Epithelial cell of alveolus of lung (primary cell): ENCODE measurements around the gene STON1. TPM values are rescaled to one million over a fixed set of nuclear protein-coding genes. Genes with fewer than 3 reads are reported as not detected.

Experiments
- total RNA-seq: library from RNA; depleted of rRNA; stranded (reverse); fragments of >200 nt; gene quantifications from 2 replicates; pipeline ENCODE4 v1.2.1, GENCODE V29; 2015

STON1 gene, protein sequence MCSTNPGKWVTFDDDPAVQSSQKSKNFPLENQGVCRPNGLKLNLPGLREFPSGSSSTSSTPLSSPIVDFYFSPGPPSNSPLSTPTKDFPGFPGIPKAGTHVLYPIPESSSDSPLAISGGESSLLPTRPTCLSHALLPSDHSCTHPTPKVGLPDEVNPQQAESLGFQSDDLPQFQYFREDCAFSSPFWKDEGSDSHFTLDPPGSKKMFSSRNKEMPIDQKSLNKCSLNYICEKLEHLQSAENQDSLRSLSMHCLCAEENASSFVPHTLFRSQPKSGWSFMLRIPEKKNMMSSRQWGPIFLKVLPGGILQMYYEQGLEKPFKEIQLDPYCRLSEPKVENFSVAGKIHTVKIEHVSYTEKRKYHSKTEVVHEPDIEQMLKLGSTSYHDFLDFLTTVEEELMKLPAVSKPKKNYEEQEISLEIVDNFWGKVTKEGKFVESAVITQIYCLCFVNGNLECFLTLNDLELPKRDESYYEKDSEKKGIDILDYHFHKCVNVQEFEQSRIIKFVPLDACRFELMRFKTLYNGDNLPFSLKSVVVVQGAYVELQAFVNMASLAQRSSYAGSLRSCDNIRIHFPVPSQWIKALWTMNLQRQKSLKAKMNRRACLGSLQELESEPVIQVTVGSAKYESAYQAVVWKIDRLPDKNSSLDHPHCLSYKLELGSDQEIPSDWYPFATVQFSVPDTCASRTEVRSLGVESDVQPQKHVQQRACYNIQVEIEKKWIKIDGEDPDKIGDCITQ
- 7.5 and 28.5 TPM in 2 replicates for total RNA-seq

DNA sequence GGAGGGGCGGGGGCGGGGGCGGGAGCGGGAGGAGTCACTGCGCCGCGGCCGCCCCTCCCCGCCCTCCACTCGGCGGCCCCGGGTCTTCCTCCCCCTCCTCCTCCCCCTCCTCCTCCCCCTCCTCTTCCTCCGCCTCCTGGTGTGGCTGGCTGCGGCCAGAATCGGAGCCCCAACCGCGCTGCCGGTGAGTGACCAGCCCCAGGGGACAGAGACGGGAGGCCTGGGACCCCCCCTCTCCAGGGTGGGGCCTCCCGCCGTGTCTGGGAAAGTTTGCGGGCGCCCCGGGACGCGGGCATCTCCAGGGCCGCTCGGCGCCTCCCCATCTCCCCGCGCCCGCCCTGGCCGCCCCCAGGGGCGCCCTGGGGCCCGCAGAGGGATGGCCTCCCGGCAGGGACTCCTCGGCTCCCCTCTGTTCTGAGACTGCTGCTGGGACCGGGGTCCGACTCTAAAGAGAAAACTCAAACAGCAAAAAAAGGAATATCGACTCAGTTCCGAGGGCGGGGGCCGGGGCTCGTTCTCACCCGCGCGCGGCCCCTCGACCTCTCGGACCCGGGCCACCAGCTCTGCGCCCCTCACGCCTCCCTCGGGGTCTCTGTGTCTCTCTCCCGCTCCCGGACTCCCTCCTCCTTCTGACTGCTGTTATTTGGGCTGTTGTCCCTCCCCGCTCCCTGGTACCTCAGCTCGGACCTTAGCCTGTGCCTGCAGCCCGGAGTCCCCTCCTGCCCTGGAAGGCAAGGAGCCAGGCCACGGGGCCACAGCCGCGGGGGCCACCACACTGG, at the start of gene STON1:
STON1 (plus strand) TSS at position 122 of the 779 bp plus-strand sequence. CDS start 50,480 bp downstream, outside the sequence.

DNA sequence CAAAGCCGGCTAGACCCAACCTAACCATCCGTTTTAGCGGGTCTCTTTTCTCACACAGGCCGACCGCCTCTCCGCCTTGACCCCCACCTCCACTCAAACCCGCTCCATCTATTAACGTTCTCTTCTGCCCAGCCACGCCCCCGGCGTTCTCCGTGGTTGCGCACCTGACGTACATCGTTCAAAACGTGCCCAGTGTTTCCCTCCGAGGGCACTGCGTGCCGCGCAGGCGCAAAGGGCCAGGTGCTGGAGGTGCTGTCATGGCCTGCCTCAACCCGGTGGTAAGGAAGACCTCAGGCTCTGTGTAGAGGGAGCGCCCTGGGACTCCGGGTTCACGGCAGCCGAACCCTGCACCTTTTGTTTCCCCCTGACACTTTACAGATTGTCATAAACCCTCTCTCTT, 87.7 kb downstream of the STON1 start, which contains the start of gene GTF2A1L:
GTF2A1L (plus strand) TSS at position 239 of the 400 bp plus-strand sequence; CDS start at position 258, 19 bp downstream.

Other genes starting within 250 kb of the STON1 start
- 17.3 and 24.6 TPM in 2 replicates for gene FOXN2, start 215.5 kb upstream of the STON1 start, total RNA-seq
- 9.7 and 35.5 TPM in 2 replicates for gene PPP1R21, start 89.4 kb upstream of the STON1 start, total RNA-seq
- gene GTF2A1L, start 87.7 kb downstream of the STON1 start, total RNA-seq, result 0.13 and 1.5 TPM in 2 replicates
- 0.39 TPM in 1 of 2 replicates, not detected in the other for gene LHCGR, start 225.6 kb downstream of the STON1 start, total RNA-seq